Ovary (tissue), 3 donors: ENCODE measurements around the gene AMOTL1.

ENCODE experiments used
- POLR2A ChIP-seq: fragments of 450-650 bp; IDR thresholded peaks from one replicate; pipeline ENCODE4 v1.6.1; 2017; ENCODE audit warnings: antibody characterized with exemption, mild to moderate bottlenecking, moderate library complexity
- TF ChIP-seq, protein P1 (sequence below), 3 donors: fragments of 450-650 bp in 2 of 3; fragments of 200-600 bp in 1 of 3; IDR thresholded peaks; one replicate each; pipeline versions ENCODE4 v1.5.1 to v1.8.0; 2016 to 2022; ENCODE audit warnings: antibody characterized with exemption in 3 of 3, mild to moderate bottlenecking in 1 of 3
- donor health status: DM: no; HTN: no; CAD: no.

DNA sequence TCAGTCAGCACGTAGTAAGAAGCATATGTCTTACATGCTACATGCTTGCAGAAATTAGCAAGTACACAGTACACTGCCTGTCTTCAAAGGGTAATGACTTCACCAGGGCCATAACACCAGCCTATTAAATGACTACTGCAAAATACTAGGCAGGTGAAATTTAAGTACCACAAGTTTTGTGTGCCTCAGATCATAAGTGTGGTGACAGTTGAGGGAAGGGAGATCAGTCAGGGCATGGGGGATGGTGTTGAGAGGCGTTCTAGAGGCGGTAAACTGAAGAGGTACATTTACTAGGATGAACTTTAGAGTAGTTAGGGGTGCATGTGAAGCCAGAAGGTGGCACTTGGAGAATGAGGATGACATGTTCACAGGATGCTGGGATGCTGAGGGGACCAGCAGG lies 22.0 kb downstream of the AMOTL1 start:
- TF ChIP-seq POLR2A, result no peak
- TF ChIP-seq, protein P1, sequence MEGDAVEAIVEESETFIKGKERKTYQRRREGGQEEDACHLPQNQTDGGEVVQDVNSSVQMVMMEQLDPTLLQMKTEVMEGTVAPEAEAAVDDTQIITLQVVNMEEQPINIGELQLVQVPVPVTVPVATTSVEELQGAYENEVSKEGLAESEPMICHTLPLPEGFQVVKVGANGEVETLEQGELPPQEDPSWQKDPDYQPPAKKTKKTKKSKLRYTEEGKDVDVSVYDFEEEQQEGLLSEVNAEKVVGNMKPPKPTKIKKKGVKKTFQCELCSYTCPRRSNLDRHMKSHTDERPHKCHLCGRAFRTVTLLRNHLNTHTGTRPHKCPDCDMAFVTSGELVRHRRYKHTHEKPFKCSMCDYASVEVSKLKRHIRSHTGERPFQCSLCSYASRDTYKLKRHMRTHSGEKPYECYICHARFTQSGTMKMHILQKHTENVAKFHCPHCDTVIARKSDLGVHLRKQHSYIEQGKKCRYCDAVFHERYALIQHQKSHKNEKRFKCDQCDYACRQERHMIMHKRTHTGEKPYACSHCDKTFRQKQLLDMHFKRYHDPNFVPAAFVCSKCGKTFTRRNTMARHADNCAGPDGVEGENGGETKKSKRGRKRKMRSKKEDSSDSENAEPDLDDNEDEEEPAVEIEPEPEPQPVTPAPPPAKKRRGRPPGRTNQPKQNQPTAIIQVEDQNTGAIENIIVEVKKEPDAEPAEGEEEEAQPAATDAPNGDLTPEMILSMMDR (IDR thresholded peaks at IDR 0.05), result no peak
